ENCODE data around the gene TENM4.

GRCh38 chr11:79076526-79077115 is 364.2 kb downstream of the TENM4 start:
- TF ChIP-seq CTCF (IDR thresholded peaks at IDR 0.05): peak; percentile 66
- no peak for TF ChIP-seq SMAD3 (CRISPR knock-in tag; IDR thresholded peaks at IDR 0.05; ENCODE audit: borderline replicate concordance)
- TF ChIP-seq CBFB (CRISPR knock-in tag; IDR thresholded peaks at IDR 0.05; ENCODE audit: low read depth): no peak
- no peak for TF ChIP-seq ZBTB43 (CRISPR knock-in tag; IDR thresholded peaks at IDR 0.05)
- no peak for TF ChIP-seq RELA (CRISPR knock-in tag; IDR thresholded peaks at IDR 0.05; ENCODE audit: borderline replicate concordance)
- no peak for TF ChIP-seq USF2 (CRISPR knock-in tag; IDR thresholded peaks at IDR 0.05)
- no peak for TF ChIP-seq SP1 (CRISPR knock-in tag; conservative IDR thresholded peaks at IDR 0.05)
- no peak for TF ChIP-seq CREB1 (CRISPR knock-in tag; IDR thresholded peaks at IDR 0.05)
- no peak for TF ChIP-seq ZNF232 (CRISPR knock-in tag; IDR thresholded peaks at IDR 0.05)
- no peak for TF ChIP-seq E2F4 (CRISPR knock-in tag; IDR thresholded peaks at IDR 0.05; ENCODE audit: borderline replicate concordance, low read depth)
- no peak for TF ChIP-seq ETV6 (CRISPR knock-in tag; IDR thresholded peaks at IDR 0.05)
- TF ChIP-seq ZNF512 (CRISPR knock-in tag; IDR thresholded peaks at IDR 0.05; ENCODE audit: borderline replicate concordance): no peak
- TF ChIP-seq TP53 (CRISPR knock-in tag; IDR thresholded peaks at IDR 0.05): no peak

Data from WTC11 (cell line).